ENCODE data around the gene SP1.
"Not testable (repeated sequence)": the region's sequence is repeated elsewhere in the genome, so short reads cannot be mapped to it uniquely, and the experiment has no call there.

SP1 gene

DNA sequence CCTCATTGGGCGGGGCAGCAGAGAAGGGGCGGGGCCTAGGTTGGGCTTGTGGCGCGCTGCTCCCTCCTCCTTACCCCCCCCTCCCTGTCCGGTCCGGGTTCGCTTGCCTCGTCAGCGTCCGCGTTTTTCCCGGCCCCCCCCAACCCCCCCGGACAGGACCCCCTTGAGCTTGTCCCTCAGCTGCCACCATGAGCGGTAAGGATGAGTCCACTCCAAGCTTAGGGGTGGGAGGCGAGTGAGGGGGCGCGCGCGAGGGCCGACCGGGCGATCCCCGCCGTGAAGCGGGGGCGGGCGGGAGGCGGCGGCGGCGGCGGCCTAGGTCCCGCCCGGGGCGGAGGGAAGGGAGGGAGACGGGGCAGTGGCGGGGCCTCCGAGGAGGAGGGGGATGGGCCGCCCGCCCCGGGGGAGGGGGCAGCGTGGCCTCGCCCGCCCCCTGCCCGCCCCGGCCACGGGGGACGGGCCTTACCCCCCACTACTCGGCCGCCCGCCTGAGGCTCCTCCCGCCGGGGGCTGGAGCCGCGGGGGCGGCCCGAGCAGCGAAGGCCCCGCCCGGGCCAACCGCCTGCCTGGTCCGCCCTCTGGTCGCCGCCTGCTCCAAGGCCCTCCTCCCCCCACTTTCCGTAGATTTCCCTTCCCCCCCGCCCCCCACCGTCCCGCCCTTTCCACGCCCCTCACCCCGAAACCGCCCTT lies at the start of gene SP1:
Gene SP1, plus strand, starts transcription at position 73 of the 690 bp plus-strand sequence. Its CDS starts 116 bp downstream, at position 189.
- peak; percentile 84 for DNase-seq

- no peak for DNase-seq
Observed at GRCh38 chr12:53330671-53331070, 49.3 kb upstream of the SP1 start.

GRCh38 chr12:53332339-53332738 lies 47.6 kb upstream of the SP1 start:
- DNase-seq, result not testable (repeated sequence)

- DNase-seq, result no peak
Observed at GRCh38 chr12:53332744-53333143, 47.2 kb upstream of the SP1 start.

DNA sequence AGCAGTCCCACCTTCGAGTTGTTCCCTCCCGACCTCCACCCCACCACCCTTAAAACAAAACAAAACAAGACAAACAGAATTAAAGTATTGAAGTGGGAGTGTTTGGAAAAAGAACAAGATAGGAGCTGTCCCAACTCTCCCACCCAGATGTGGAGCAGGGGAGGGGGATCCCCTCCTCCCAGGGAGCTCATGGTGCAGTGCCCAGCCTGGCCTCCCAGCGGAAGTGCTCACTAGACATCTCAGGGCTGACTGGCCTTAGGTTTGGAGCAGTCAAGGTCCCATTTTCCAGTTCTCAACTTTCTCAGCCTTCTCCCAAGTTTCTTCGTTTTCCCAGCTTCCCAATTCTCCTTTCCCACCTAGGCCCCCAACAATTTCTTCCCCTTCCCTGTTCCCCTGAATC lies 46.7 kb upstream of the SP1 start:
- DNase-seq, result no peak

DNA sequence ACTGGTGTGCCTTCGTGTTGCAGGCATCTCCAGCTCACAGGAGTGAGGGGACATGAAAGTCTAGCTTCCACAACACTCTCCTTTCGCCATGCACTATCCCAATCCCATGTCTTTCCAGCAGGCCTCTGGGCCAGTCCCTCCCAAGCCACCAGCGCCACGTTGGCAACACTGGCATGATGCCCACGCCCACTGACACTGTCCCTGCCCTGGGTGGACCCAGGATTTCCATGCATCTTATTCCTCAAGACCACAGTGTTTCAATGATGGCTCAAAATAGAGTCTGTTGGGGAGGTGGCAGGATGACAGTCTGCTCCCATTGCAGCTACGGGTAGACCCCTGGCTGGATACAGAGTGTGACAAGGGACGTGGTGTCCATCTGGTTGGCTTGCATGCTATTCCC lies 46.1 kb upstream of the SP1 start:
- no peak for DNase-seq

DNA sequence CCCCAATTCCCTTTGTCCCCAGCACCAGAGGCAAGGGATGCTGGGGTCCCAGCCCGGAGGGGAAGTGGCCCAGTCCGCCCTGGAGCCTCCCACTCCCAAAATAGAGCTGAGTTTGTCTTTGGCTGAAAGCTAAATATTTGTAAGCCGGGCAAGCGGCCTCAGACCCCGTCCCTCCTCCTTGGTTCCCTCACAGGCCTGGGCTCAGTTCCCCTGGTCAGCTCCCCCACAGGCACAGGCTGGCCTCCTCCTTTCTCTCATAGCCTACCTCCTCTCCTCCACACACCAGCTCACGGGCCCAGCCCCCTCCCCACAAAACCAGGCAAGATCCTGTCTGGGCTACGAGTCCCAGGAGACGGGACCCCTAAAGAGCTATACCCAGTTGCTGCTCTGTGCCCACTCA lies 45.2 kb upstream of the SP1 start:
- DNase-seq, result no peak

DNA sequence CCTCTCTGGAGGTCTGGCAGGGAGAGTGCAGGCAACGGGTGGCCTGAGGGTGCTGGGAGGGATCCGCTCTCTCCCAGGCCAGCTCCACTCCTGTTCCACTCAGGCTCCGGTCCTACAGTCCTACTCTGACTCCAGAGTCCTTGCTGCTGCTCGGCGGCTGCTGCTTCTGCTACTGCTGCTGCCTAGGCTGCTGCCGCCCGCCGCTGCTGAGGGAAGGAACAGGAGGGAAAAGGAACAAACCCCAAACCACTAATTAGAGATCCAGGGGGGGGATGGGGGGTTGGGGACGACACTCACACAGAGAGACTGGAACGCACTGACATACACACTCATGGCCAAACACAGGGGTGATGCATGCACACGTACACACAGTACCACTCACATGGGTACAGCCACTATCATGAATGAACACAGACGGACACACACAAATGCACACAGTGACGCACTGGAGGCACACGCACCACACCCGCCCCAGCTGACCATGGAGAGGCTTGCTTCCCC lies 43.7 kb upstream of the SP1 start, which contains the start of gene SP7:
Gene SP7, minus strand, starts transcription at position 174 of the 501 bp plus-strand sequence. CDS start 708 bp downstream, outside the sequence.
- DNase-seq, result no peak

GRCh38 chr12:53338017-53338416 lies 42.0 kb upstream of the SP1 start:
- DNase-seq, result no peak

DNA sequence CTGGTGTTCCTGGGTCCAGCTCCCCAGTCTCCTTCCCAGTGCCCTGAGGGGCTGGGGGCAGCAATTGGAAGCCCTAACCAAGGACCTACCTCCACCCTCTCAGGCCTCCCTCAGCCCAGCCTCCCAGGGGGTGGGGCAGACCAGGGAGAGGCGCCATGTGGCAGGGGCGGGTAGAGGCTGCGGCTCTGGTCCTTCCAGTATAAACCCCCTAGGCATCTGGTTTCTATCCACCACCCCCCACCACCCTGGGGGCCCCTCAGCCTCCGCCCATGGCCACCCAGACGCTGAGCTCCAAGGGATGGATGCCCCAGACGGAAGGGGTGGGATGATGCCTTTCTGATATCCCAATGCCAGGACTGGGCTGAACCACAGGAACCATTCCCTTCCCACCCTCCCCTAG lies 41.1 kb upstream of the SP1 start:
- no peak for DNase-seq

DNA sequence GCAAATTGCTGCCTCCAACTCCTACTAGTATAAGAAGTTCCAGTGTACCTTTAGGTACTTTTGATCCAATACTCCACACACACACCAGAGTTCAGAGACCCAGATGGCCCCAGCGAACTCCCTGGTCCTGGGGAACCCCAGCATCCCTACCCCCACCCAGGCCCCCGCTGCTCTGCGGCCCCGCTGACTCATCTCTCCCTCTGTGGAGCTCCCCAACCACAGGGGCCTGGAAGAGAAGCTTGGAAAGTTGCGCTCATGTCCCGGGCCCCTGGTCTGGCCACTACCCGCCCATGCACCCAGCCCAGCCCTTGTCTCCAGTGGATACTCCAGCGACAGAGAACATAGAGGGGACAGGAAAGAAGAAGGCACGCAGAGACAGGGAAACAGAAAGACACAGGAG lies 39.6 kb upstream of the SP1 start:
- no peak for DNase-seq

DNA sequence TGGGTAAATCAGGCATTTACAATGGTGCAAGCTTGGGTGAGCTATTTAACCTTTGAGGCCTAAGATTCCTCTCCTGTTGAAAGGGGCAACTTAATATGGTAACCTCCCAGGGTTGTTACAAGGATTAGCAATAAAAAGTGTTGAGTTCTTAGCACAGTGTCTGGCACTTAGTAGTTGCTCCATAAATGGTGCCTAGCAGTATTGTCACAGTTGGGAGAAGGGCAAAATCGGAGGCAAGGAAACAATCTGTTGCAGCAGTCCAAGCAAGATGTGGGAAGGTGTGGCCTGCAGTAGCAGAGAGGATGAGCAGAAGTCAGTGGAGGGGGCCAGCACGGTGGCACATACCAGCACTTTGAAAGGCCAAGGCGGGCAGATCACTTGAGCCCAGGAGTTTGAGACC lies 36.5 kb upstream of the SP1 start:
- DNase-seq, result no peak

GRCh38 chr12:53343969-53344368 lies 36.0 kb upstream of the SP1 start:
- DNase-seq, result no peak

DNA sequence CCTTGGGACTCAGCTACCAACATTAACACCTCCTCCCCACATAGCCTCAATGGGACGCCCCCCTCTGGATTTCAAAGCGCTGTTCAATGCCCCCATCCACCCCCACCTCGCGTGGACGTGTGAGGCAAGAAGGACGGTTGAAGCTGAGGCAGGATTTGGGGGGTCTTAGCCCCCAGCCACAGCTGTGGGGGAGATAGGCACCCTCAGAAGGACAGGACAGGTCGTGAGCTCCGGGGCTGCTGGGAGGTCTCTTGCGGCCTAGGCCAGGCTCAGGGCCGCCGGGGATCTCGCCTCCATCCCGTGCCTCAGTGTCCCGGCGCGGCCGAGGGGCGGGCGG lies 35.5 kb upstream of the SP1 start:
- DNase-seq, result no peak

GRCh38 chr12:53344824-53345485 lies 35.0 kb upstream of the SP1 start:
- DNase-seq, result no peak

DNA sequence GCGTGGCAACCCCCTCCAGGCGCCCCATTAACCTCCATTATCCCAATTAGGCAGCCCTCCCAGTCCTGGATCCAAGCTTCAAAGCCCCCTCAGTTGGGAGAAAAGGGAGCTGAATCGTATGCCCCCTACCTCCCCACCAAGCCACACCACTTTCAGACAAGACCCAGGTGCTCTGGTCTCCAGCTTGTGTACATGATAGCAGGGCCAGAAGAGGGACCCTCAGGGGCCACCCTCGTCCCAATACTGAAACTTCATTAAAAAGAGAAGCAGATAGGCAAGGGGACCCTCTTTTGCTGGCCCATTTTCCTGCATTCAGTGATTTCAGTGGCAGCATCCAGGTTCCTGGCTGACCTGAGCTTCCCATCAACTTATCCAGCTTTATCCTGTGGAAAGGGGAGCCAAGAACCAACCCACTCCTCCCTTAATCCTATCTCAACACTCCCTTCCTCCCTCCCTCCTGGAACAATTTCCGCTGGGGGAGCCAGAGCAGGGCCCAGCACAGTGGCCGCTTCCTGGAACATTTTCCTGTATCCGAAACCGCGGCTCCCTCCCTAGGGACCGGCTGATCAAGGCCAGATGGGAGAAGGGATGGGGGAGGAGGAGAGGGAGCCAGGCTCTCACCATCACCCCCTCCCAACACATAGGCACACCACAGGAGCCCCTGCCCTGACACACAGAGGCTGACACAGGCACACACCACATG lies 34.3 kb upstream of the SP1 start:
- no peak for DNase-seq

DNA sequence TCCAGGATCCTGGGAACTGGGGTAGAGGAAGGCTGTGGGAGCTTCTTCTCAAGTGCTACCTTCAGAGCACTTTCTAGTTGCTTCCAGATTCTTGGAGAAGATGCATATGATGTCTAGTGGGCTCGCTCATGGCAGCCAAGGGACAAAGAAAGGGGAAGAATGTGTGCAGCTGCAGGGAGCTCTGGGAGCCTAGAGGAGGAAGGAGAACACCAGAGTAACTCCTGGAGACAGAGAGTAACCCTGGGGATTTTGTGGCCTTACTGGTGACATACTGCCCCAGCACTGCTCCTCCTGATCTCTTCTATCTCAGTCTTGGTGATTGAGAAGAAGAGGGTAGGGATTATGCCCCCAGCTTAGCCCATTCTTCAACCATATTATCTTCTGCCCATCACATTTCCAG lies 33.5 kb upstream of the SP1 start:
- no peak for DNase-seq

DNA sequence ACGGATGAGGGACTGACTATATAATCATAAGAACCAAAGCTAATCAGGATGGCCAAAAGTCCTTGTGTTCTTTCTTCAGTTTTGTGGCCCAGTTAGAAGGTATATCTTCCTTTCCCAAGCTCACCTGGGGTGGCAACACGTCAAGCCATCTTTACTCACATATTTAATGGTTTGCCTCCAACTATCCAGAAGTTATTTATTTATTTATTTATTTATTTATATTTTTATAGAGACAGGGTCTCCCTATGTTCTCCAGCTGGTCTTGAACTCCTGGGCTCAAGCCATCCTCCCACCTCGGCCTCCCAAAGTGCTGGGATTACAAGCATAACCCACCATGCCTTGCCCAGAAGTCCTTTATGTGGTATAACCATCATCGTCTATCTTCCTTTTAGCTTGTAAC lies 32.1 kb upstream of the SP1 start:
- DNase-seq, result no peak

DNA sequence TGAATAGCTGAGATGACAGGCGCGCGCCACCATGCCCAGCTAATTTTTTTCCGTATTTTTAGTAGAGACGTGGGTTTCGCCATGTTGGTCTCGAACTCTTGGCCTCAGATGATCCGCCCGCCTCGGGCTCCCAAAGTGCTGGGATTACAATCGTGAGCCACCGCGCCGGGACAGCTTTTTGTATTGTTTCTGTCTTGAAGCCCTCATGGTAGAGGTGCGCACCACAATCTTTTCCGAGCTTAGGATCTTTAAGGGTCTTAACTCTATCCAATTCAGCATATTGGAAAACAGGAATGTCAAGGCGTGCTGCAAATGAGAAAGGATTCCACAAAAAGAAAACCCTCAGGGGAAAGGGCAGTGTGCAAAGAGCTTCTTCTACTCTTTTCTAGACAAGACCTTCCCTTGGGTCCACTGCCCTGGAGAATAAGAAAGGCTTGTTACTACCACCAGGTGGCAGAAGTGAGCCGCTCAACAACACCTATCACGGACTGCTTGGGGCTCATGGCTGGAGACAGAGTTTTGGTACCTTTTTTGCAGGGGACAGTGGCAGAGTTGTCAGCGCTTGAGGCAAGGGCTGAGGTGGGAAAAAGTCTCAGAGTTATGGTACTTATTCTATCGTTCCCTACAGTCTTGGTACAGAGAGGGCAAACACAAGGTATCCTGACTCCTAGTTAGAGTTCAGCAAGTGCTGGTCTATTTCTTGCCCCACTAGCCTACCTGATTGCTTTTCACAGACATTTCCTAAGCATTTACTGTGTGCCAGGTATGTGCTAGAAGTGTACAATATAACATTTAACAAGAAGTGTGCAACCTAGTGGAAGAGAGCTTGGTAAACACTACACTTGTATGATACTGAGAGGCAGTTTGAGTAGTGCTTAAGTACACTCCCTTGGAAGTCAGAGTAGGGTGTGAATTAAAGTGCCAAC lies 27.4 kb upstream of the SP1 start:
- DNase-seq, result peak; percentile 50

DNA sequence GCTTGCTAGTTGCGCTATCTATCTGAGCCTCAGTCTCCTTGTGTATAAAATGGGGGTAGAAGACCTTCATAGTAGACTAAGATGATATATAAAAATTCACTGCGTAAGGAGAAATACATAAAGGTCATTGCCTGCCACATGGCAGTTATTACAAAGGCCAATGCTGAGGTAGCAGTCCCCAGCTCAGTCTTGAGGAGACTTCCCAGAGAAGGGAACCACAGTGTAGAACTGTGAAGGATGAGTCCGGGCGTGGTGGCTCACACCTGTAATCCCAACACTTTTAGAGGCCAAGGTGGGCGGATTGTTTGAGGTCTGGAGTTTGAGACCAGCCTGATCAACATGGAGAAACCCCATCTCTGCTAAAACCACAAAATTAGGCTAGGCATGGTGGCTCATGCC lies 26.7 kb upstream of the SP1 start:
- no peak for DNase-seq

- DNase-seq, result no peak
Observed at GRCh38 chr12:53355121-53355520, 24.9 kb upstream of the SP1 start.

DNA sequence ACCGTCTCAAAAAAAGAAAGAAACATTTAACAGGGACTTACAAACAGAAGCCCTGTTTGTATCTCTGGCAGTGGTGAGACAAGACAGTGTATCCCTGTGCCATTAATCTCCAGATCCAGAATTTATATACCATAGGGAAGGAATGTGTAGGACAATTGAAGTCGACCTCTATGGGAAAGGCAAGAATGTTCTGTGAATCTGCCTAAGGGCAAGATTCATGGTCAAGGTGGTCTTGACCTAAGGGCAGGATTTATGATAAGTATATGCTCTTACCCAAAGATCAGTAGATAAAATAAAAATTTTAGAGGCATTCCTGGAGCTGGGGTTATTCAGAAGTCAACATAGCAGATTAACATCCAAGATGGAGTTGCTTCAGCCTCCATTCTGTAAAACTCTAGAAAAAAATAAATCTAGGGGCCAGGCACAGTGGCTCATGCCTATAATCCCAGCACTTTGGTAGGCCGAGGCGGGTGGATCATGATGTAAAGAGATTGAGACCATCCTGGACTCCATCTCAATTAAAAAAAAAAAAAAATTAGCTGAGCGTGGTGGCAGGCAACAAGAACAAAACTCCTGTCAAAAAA lies 21.0 kb upstream of the SP1 start:
- DNase-seq, result no peak

GRCh38 chr12:53361638-53362037 lies 18.3 kb upstream of the SP1 start:
- not testable (repeated sequence) for DNase-seq
